Activated T-helper 1 cell treated with anti-CD3 and anti-CD28 coated beads, Interleukin-12 subunit alpha, Interleukin-12 subunit beta, Interleukin-2, Interleukin-4 antibody, amounts not matched to agents 30 ng/mL and 10 ng/mL and 1 ng/mL, durations not matched to agents 14 hours and 24 hours and 36 hours (primary cell): ENCODE results near the gene MYO18A. TPM values are rescaled to one million over a fixed set of nuclear protein-coding genes. Genes with fewer than 3 reads are reported as not detected.
"Not testable (repeated sequence)": the region's sequence is repeated elsewhere in the genome, so short reads cannot be mapped to it uniquely, and the experiment has no call there.

Experiments
- DNase-seq: peaks from one replicate; pipeline ENCODE4 v3.0.0; 2021; ENCODE audit warnings: low spot score
- H3K27ac Mint-ChIP-seq: one replicate; pipeline ENCODE4 v1.8.0; 2021; ENCODE audit warnings: mild to moderate bottlenecking, mixed read lengths
- H3K27me3 Mint-ChIP-seq: one replicate; pipeline ENCODE4 v1.8.0; 2022; ENCODE audit warnings: mild to moderate bottlenecking, moderate library complexity, mixed read lengths; ENCODE audit not compliant: insufficient read depth
- H3K36me3 Mint-ChIP-seq: one replicate; pipeline ENCODE4 v1.8.0; 2021; ENCODE audit warnings: low read depth, mixed read lengths
- H3K4me1 Mint-ChIP-seq: one replicate; pipeline ENCODE4 v1.8.0; 2021; ENCODE audit warnings: low read depth, mixed read lengths
- H3K4me3 Mint-ChIP-seq: one replicate; pipeline ENCODE4 v1.8.0; 2021; ENCODE audit warnings: mild to moderate bottlenecking, moderate library complexity, mixed read lengths
- H3K9me3 Mint-ChIP-seq: one replicate; pipeline ENCODE4 v1.8.0; 2021; ENCODE audit warnings: mixed read lengths
- intact Hi-C: fragments of 100-400 bp; cut with micrococcal nuclease; formaldehyde crosslinking; loops from one replicate; pipeline ENCODE4 v1.15.1; 2024
- total RNA-seq: library from RNA; stranded (reverse); gene quantifications from 2 replicates; pipeline ENCODE4 v1.2.3, GENCODE V29; 2022

Gene MYO18A
- total RNA-seq, 1 donor from 2014 or later: 40.5 TPM

DNA sequence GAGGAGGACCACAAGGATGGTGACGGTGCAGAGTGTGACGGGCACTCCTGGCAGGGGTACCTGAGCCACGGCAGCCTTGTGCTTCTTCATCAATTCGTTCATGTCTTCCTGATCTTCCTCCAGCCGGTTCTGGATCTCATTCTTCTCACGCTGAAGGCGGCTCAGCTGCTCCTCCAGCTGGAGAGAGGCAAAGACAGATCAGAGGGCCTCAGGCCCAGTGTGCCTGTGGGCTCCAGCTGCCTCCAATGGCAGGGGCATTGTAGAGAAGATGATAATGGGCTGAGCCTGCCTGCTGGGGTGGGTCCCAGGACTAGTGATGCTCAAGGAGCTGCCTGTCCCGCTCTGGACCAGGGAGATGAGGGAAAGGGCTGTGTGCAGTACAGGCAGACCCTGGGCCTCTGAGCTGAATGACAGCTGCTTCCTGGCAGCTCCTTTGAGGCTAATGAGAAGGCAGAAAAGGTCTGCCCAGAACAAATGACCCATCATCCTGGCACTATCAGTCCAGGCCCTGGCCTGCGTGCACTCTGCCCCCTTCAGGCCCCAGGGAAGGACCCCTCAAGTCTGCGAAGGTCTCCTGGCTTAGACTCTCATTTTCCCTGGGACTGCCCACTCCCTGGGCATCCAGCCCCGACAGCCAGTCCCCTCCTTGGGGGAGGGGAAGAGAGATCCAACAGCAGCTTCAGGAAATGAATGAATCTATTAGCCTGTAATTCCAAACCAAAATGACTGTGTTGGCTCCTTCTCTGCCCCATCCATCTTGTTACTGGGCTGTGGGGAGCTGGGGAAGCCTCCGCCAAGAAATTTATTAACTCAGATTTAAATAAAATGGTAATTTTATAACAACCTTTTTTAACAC is 89.2 kb downstream of the MYO18A start:
- no peaks in the 10 kb centered on the region for H3K4me1 Mint-ChIP-seq
- intact Hi-C loops: no loop called here
- H3K27me3 Mint-ChIP-seq: no peaks in the 10 kb centered on the region
- H3K27ac Mint-ChIP-seq: no peak overlapping the region
- no peaks in the 10 kb centered on the region for H3K9me3 Mint-ChIP-seq
- peaks cover 32% of the 10 kb centered on the region for H3K36me3 Mint-ChIP-seq
- no peak for DNase-seq
- no peak overlapping the region for H3K4me3 Mint-ChIP-seq

DNA sequence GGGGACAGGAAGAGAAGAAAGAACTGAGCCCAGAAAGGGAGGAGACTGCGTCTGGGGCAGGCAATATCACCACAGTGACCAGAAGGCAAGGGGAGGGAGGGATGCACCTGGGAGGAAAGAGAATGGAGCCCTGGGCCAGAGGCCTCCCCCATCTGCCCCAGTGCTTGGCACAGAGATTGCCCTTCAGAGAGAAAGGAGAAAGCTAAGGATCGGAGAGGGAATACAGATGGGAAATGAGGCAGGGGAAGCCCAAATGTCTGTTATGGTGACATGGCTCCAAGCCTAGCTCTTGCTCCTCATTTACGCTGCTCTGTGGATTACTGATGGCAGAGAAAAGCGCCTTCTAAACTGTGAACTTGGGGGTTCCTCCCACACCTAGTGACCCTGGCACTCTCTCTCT is 90.1 kb downstream of the MYO18A start:
- H3K4me1 Mint-ChIP-seq: no peaks in the 10 kb centered on the region

DNA sequence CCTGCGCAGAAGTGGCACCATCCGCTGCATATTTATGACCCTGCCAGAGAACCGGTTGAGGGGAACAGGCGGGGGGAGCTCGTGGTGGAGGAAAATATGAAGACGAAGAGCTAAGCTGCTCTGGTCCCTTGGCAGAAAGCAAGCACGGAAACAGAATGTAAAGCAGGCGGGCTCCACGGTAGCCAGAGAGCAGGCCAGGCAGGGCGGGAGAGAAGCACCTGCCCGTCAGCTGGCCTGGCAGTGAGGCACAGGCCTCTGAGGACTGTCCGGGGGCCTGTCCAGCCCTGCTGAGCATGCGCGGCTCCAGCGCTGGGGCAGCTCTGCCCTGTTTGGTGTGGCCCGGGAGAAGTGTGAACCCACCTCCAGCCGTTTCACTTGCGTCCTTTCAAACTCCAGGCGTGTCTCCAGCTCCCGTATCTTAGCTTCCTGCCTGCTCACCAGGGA is 90.6 kb downstream of the MYO18A start:
- Mint-ChIP-seq H3K4me1 (no peaks in the 10 kb centered on the region), H3K36me3 (peaks cover 35% of the 10 kb centered on the region), H3K27me3 (no peaks in the 10 kb centered on the region), H3K9me3 (no peaks in the 10 kb centered on the region), H3K4me3 (no peak overlapping the region), H3K27ac (no peak overlapping the region)
- no peak for DNase-seq
- intact Hi-C loops: no loop called here

More for the DNA sequence above, 90.1 kb downstream of the MYO18A start:
- peaks cover 35% of the 10 kb centered on the region for H3K36me3 Mint-ChIP-seq
- no peaks in the 10 kb centered on the region for H3K27me3 Mint-ChIP-seq
- intact Hi-C loops: no loop called here
- DNase-seq: no peak
- no peaks in the 10 kb centered on the region for H3K9me3 Mint-ChIP-seq
- no peak overlapping the region for H3K4me3 Mint-ChIP-seq
- H3K27ac Mint-ChIP-seq: no peak overlapping the region

DNA sequence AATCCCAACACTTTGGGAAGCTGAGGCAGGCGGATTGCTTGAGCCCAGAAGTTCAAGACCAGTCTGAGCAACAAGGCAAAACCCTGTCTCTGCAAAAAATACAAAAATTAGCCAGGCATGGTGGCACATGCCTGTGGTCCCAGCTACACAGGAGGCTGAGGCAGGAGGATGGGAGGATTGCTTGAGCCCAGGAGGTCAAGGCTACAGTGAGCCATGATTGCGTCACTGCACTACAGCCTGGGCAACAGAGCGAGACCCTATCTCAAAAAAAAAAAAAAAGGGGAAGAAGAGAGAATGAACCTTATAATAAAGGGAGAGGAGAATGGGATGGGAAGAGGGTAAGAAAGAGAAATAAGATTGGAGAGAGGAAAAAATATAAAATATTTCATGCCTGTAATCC is 91.4 kb downstream of the MYO18A start:
- H3K4me3 Mint-ChIP-seq, intact Hi-C loops, DNase-seq, H3K27ac Mint-ChIP-seq, H3K27me3 Mint-ChIP-seq, H3K4me1 Mint-ChIP-seq, H3K9me3 Mint-ChIP-seq: not testable (repeated sequence)
- peaks cover 35% of the 10 kb centered on the region for H3K36me3 Mint-ChIP-seq

DNA sequence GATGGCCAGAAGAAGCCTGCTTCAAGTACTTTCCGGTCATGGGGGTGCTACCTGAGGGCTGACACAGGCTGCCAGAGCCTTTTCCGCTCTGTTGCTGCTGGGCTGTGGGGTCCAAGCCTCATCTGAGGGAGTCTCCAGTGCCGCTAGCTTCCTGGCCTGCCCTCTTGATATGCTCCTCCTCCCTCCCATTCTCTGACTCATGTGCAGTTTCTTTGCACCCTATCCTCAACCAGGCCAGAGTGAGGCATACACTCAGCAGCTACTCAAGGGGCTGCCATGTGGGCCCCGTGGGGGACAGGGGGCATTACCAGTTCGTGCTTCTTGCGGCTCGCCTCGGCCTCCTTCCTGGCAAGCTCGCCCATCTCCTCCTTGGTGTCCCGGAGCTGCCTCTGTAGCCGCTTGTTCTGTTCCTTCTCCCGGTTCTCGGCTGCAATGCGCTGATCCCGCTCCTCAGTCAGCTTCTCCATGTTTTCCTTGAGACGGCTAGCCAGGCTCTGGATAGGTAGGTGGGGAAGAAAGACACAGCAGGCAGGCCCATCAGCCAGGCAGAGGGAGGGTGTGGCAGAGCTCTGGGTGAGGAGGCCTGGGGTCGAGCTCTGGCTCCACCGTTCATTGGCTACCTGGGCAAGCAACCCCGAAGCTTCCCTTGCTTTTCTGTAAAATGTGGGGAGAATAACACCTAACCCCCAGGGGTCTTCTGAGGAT is 93.4 kb downstream of the MYO18A start:
- intact Hi-C loops: no loop called here
- H3K27ac Mint-ChIP-seq: no peak overlapping the region
- H3K4me3 Mint-ChIP-seq: no peak overlapping the region
- H3K36me3 Mint-ChIP-seq: peaks cover 32% of the 10 kb centered on the region
- no peaks in the 10 kb centered on the region for H3K27me3 Mint-ChIP-seq
- no peaks in the 10 kb centered on the region for H3K4me1 Mint-ChIP-seq
- no peak for DNase-seq
- H3K9me3 Mint-ChIP-seq: no peaks in the 10 kb centered on the region

DNA sequence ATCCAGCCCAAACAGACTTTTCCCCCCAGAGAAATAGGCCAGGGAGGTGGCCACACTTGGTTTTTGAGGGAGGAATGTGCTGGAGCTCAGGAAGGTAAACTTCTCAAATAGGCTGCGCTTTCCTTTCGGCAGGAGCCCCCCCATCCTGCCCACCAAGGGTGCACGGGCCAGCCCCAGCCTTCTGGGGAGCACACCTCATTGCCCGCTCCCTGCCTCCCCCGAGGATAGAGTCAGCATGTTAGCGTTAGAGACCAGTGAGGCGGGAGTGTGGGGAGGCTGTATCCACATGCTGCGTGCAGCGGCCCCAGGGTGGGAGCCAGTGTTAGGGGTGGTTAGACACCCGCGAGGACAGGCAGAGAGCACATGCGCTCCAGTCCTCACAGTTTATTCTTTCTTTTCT is 95.0 kb downstream of the MYO18A start:
- Mint-ChIP-seq H3K27ac (no peak overlapping the region), H3K36me3 (peaks cover 34% of the 10 kb centered on the region), H3K9me3 (no peaks in the 10 kb centered on the region), H3K27me3 (no peaks in the 10 kb centered on the region), H3K4me1 (no peaks in the 10 kb centered on the region), H3K4me3 (no peak overlapping the region)
- intact Hi-C loops: no loop called here
- DNase-seq: no peak

DNA sequence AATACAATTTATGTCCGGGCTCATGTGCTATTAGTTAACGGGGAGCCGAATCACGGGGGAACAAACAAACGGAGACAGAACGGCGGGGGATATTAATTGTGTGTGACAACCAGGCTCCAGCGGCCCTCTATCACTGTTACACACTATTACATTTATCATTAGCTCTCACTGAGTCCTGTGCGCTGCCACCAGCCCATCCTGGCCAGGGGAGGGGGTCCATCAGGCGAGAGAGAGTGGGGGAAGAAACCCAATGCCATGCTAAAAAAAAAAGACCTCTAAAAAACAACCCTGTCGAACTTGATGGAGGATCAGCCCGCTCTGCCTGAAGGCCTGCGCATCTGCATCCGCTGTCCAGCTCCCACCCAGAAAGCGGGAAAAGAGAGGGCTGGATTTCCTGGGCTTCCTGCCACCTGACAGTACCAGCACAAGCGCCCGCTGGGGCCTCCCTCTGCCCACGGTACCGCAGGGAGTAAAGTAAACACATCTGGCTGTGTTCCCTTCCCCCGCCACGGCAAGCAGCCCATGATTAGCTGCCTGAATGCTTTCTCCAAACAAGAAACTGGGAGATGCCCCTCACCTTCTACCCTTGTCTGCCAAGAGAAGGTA is 95.6 kb downstream of the MYO18A start:
- no peak overlapping the region for H3K27ac Mint-ChIP-seq
- H3K36me3 Mint-ChIP-seq: peaks cover 36% of the 10 kb centered on the region
- no peaks in the 10 kb centered on the region for H3K27me3 Mint-ChIP-seq
- H3K9me3 Mint-ChIP-seq: no peaks in the 10 kb centered on the region
- no peaks in the 10 kb centered on the region for H3K4me1 Mint-ChIP-seq
- intact Hi-C loops: no loop called here
- H3K4me3 Mint-ChIP-seq: no peak overlapping the region
- no peak for DNase-seq

DNA sequence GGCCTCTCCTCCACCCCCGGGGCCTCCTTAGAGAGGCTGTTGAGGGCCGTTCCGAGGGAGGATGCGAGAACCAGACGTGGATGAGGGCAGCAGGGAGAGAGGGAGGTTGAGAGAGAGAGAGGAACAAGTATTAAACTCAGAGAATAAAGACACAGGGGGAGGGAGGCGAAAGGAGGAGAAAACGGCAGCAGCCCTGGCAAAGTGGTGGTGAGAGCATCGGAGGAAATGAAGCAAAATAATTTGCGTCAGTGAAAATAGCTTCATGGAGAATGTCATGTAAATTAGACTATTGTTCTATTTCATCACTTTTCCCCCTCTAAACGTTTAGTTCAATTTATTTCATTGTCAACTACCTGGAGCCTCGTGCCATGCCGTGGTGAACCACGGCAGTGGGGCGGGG is 99.2 kb downstream of the MYO18A start:
- H3K4me3 Mint-ChIP-seq: no peak overlapping the region
- no peak overlapping the region for H3K27ac Mint-ChIP-seq
- no peak for DNase-seq
- peaks cover 9% of the 10 kb centered on the region for H3K36me3 Mint-ChIP-seq
- H3K27me3 Mint-ChIP-seq: no peaks in the 10 kb centered on the region
- H3K9me3 Mint-ChIP-seq: no peaks in the 10 kb centered on the region
- intact Hi-C loops: no loop called here
- H3K4me1 Mint-ChIP-seq: no peaks in the 10 kb centered on the region

DNA sequence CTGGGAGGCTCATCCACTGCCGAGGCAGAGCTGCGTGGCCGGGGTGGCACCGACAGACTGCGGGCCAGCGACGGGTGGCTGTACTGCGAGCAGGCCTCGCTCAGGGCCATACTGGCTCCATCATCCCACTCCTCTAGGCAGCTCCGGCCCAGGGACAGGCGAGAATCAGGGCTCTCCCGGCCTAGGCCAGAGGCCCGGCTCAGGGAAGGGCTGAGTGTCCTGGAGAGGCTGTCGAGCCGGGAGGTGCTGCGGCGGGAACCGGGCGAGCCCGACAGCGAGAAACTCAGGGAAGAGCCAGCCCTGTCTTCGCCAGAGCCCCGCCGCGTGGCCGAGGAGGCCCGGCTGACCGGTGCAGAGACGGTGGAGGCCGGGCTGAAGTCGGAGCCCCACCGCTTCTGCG is 99.9 kb downstream of the MYO18A start:
- intact Hi-C loops: no loop called here
- peaks cover 7% of the 10 kb centered on the region for H3K36me3 Mint-ChIP-seq
- H3K4me3 Mint-ChIP-seq: no peak overlapping the region
- no peak for DNase-seq
- H3K27ac Mint-ChIP-seq: no peak overlapping the region
- no peaks in the 10 kb centered on the region for H3K27me3 Mint-ChIP-seq
- no peaks in the 10 kb centered on the region for H3K4me1 Mint-ChIP-seq
- no peaks in the 10 kb centered on the region for H3K9me3 Mint-ChIP-seq

DNA sequence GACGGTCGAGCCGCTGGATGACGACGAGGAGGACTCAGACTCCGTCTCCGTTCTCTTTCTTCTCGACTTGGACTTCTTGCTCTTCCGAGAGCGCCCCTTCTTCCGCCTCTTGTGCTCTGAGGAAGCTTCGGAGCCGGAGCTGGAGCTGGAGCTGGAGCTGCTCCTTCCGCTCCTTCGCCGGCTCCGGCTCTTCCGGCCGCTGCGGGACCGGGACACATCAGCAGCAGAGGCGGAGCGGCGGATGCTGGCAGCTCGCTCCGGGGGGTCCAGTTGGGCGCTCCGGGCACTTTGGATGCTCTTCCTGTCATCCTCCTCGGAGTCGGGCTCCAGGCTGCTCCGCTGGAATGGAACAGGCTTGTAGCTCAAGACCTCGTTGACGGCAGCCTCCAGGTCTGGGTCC is 100.3 kb downstream of the MYO18A start:
- H3K9me3 Mint-ChIP-seq: no peaks in the 10 kb centered on the region
- intact Hi-C loops: no loop called here
- no peaks in the 10 kb centered on the region for H3K4me1 Mint-ChIP-seq
- no peaks in the 10 kb centered on the region for H3K27me3 Mint-ChIP-seq
- no peak overlapping the region for H3K4me3 Mint-ChIP-seq
- peaks cover 7% of the 10 kb centered on the region for H3K36me3 Mint-ChIP-seq
- DNase-seq: no peak
- no peak overlapping the region for H3K27ac Mint-ChIP-seq

DNA sequence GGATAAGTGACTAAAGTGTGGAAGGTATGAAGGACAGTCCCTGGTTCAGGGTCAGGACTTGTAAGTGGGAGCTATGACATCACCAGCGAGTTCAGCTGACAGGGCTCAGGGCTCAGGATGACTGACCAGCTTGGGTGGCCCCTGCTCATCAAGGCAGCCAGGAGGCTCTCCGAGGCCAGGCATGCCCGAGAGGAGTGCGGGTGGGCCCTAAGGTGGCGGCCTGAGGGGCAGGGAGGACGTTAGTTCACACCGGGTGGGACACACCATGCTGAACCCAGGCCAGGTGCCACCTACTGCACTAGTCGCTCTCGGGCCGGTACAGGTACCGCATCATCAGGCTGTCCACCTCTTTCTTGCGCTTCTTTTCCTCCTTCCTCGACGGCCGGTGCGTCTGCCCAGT is 100.8 kb downstream of the MYO18A start:
- H3K4me3 Mint-ChIP-seq: no peak overlapping the region
- H3K27me3 Mint-ChIP-seq: no peaks in the 10 kb centered on the region
- DNase-seq: no peak
- intact Hi-C loops: no loop called here
- peaks cover 7% of the 10 kb centered on the region for H3K36me3 Mint-ChIP-seq
- H3K9me3 Mint-ChIP-seq: no peaks in the 10 kb centered on the region
- H3K27ac Mint-ChIP-seq: no peak overlapping the region
- H3K4me1 Mint-ChIP-seq: no peaks in the 10 kb centered on the region

DNA sequence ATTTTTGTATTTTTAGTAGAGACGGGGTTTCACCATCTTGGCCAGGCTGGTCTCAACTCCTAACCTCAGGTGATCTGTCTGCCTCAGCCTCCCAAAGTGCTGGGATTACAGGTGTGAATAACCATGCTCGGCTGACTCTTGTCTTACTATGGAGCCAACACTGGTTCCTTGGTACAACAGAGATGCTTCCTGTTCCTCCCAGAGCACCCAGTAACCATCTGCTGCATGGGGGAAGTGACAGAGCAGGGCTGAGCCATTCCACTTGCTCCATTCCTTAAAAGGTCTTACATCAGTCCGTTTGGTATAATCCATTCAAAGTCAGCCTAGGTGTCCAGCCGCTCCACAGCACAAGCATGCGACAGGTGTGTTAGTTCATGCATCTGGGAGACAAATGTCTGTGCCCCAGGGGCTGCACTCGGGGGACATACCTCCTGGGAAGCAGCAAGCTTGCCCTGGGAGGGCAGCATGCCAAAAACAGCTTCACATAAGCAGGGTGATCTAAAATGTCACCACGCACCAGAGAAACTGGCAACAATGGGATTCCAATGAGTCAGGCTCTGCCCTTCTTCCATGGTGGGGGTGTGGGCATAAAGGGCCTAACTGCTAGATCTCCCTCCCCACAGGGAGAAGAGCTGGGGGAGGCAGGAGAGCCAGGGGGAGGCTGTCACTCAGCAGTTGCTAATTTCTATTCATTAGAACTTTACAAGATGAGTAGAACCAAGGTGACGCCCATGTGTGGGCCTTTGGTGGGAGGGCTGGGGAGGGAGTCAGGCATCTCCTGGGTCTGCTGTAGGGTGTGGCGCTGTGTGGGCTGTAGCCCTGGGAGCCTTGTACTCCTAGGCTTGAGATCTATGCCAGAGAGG is 101.8 kb downstream of the MYO18A start:
- H3K9me3 Mint-ChIP-seq: no peaks in the 10 kb centered on the region
- intact Hi-C loops: no loop called here
- no peak overlapping the region for H3K4me3 Mint-ChIP-seq
- peaks cover 7% of the 10 kb centered on the region for H3K36me3 Mint-ChIP-seq
- H3K27ac Mint-ChIP-seq: no peak overlapping the region
- H3K27me3 Mint-ChIP-seq: no peaks in the 10 kb centered on the region
- no peaks in the 10 kb centered on the region for H3K4me1 Mint-ChIP-seq
- DNase-seq: no peak
